ENCODE measurements around the gene CCT3. TPM values are rescaled to one million over a fixed set of nuclear protein-coding genes. Genes with fewer than 3 reads are reported as not detected.
"Not testable (repeated sequence)": the region's sequence is repeated elsewhere in the genome, so short reads cannot be mapped to it uniquely, and the experiment has no call there.

The CCT3 gene
- total RNA-seq, 6 donors from 2014 or later, result 53.5 to 171 (median 112) TPM

- Histone ChIP-seq H3K4me1 (no peaks in the 10 kb centered on the region), H3K9me3 (no peaks in the 10 kb centered on the region), H3K27me3 (no peaks in the 10 kb centered on the region), H3K4me3 (no peak overlapping the region), H3K27ac (no peak overlapping the region), H3K36me3 (no peaks in the 10 kb centered on the region)
- ATAC-seq (ENCODE audit: low FRiP score in 2 of 2), result no peak
- no peak for DNase-seq
- TF ChIP-seq POLR2AphosphoS5 (IDR thresholded peaks at IDR 0.05), result no peak
- TF ChIP-seq POLR2A (IDR thresholded peaks at IDR 0.05), result no peak
- no peak for TF ChIP-seq CTCF (IDR thresholded peaks at IDR 0.05)
- no peak for TF ChIP-seq EP300 (IDR thresholded peaks at IDR 0.05)
- WGBS, 2 donors, result 56 to 67% methylated on average over 2 of the region's 2 CpGs
These were observed 8.5 kb upstream of the CCT3 start for GRCh38 chr1:156346636-156347035.

- H3K27ac ChIP-seq; DNase-seq; H3K4me1 ChIP-seq; H3K4me3 ChIP-seq; H3K27me3 ChIP-seq; H3K9me3 ChIP-seq; ATAC-seq (ENCODE audit: low FRiP score in 2 of 2); H3K36me3 ChIP-seq: not testable (repeated sequence)
- WGBS, 2 donors, result 89 to 91% methylated on average over 2 of the region's 2 CpGs
These were observed 7.9 kb upstream of the CCT3 start for GRCh38 chr1:156346035-156346434.

- WGBS, 2 donors, result 72 to 88% methylated on average over 3 of the region's 3 CpGs
- TF ChIP-seq POLR2A (IDR thresholded peaks at IDR 0.05) (no peak), EP300 (IDR thresholded peaks at IDR 0.05) (no peak)
These were observed 6.3 kb upstream of the CCT3 start for GRCh38 chr1:156344409-156344808.

GRCh38 chr1:156342166-156342955, 4.3 kb upstream of the CCT3 start:
- Histone ChIP-seq H3K4me3 (no peak overlapping the region), H3K27ac (no peak overlapping the region), H3K4me1 (peaks cover 0 to 1% (median under 1%) of the 10 kb centered on the region in 4 donors), H3K27me3 (no peaks in the 10 kb centered on the region), H3K36me3 (no peaks in the 10 kb centered on the region), H3K9me3 (no peaks in the 10 kb centered on the region)
- no peak for ATAC-seq (ENCODE audit: low FRiP score in 2 of 2)
- TF ChIP-seq POLR2AphosphoS5 (IDR thresholded peaks at IDR 0.05) (no peak), CTCF (IDR thresholded peaks at IDR 0.05) (no peak), POLR2A (IDR thresholded peaks at IDR 0.05) (no peak), EP300 (IDR thresholded peaks at IDR 0.05) (no peak)
- no peak for DNase-seq
- 82 to 96% methylated on average over 1 of the region's 1 CpG for WGBS, 2 donors

More at GRCh38 chr1:156344409-156344808, 6.3 kb upstream of the CCT3 start:
- Histone ChIP-seq H3K27me3 (no peaks in the 10 kb centered on the region), H3K36me3 (no peaks in the 10 kb centered on the region), H3K4me3 (no peak overlapping the region), H3K9me3 (no peaks in the 10 kb centered on the region), H3K4me1 (no peaks in the 10 kb centered on the region), H3K27ac (no peak overlapping the region)
- no peak for ATAC-seq (ENCODE audit: low FRiP score in 2 of 2)
- no peak for DNase-seq

- peaks cover 12 to 21% (median 18%) of the 10 kb centered on the region in 4 donors for H3K4me1 ChIP-seq
- H3K27me3 ChIP-seq, result no peaks in the 10 kb centered on the region
- no peak for TF ChIP-seq EP300 (IDR thresholded peaks at IDR 0.05)
- no peak for TF ChIP-seq POLR2A (IDR thresholded peaks at IDR 0.05)
- no peak for TF ChIP-seq CTCF (IDR thresholded peaks at IDR 0.05)
- TF ChIP-seq POLR2AphosphoS5 (IDR thresholded peaks at IDR 0.05), result no peak
- H3K27ac ChIP-seq, result peak overlapping the region; percentile 63 to 89 (median 73)
- 0% methylated on average over 14 of the region's 14 CpGs for WGBS, 2 donors
- H3K4me3 ChIP-seq, result peak overlapping the region; percentile 71 to 96 (median 78)
- peak in 1 of 2 donors; percentile 25 for DNase-seq
- peak in 1 of 2 donors; percentile 44 for ATAC-seq (ENCODE audit: low FRiP score in 2 of 2)
- no peaks in the 10 kb centered on the region for H3K9me3 ChIP-seq
- H3K36me3 ChIP-seq, result peaks cover 9 to 31% (median 27%) of the 10 kb centered on the region in 4 donors
These were observed 258 bp downstream of the CCT3 start for GRCh38 chr1:156337888-156338179.

Data from upper lobe of left lung (tissue), 6 donors.